ENCODE results near the gene KRR1. TPM values are rescaled to one million over a fixed set of nuclear protein-coding genes. Genes with fewer than 3 reads are reported as not detected.

KRR1 gene
- polyA plus RNA-seq, 1 experiment, result 64.4 TPM

- TF ChIP-seq, protein P1, sequence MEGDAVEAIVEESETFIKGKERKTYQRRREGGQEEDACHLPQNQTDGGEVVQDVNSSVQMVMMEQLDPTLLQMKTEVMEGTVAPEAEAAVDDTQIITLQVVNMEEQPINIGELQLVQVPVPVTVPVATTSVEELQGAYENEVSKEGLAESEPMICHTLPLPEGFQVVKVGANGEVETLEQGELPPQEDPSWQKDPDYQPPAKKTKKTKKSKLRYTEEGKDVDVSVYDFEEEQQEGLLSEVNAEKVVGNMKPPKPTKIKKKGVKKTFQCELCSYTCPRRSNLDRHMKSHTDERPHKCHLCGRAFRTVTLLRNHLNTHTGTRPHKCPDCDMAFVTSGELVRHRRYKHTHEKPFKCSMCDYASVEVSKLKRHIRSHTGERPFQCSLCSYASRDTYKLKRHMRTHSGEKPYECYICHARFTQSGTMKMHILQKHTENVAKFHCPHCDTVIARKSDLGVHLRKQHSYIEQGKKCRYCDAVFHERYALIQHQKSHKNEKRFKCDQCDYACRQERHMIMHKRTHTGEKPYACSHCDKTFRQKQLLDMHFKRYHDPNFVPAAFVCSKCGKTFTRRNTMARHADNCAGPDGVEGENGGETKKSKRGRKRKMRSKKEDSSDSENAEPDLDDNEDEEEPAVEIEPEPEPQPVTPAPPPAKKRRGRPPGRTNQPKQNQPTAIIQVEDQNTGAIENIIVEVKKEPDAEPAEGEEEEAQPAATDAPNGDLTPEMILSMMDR (IDR thresholded peaks at IDR 0.05; ENCODE audit: low read depth, low read length), result no peak
- Histone ChIP-seq H3K27me3 (ENCODE audit: control insufficient read depth, insufficient read depth, low read length) (no peaks in the 10 kb centered on the region), H3K9me3 (ENCODE audit: control insufficient read depth, insufficient read depth, low read length) (no peaks in the 10 kb centered on the region), H3K4me3 (ENCODE audit: low read depth, low read length) (peak overlapping the region; percentile 86), H3K27ac (ENCODE audit: low read depth, low read length) (no peak overlapping the region)
- ChIA-PET POLR2A (no interaction called here), CTCF (interaction anchor here (0.7 to 2.7 kb wide), 3 partner anchors 16 to 175 kb away, joined by 3 to 13 read pairs (median 3); partner anchors contain the start of genes GLIPR1L1 and GLIPR1L2)
- DNase-seq (ENCODE audit: low read depth, low spot score), result no peak
Measured at GRCh38 chr12:75509621-75510020, 1.8 kb downstream of the KRR1 start.

DNA sequence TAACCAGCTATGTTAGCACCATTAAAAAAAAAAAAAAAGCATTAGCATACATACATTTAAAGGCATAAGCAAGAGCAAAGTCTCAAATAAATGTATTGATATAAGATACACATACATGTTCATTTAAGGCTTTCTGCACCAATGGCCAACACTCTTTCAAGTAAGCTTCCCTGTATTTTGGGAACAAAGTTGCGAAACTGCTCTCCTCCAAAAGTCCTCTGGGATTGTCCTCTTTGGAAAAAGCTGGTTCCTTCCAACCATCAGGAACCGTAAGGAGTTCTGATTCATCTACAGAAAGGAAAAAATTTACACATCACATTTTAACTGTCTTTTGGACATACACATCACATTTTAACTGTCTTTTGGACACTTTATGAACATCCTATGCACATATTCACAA is 3.2 kb downstream of the KRR1 start:
- no peak overlapping the region for H3K27ac ChIP-seq (ENCODE audit: low read depth, low read length)
- TF ChIP-seq, protein P1 (IDR thresholded peaks at IDR 0.05; ENCODE audit: low read depth, low read length), result no peak
- H3K9me3 ChIP-seq (ENCODE audit: control insufficient read depth, insufficient read depth, low read length), result no peaks in the 10 kb centered on the region
- no peaks in the 10 kb centered on the region for H3K27me3 ChIP-seq (ENCODE audit: control insufficient read depth, insufficient read depth, low read length)
- ChIA-PET CTCF (interaction anchor here (0.5 to 2.7 kb wide), 7 partner anchors 11 to 820 kb away, joined by 3 to 13 read pairs (median 7); partner anchors contain the start of genes GLIPR1L1 and GLIPR1L2), POLR2A (interaction anchor here (1.3 to 1.4 kb wide), 2 partner anchors 117 to 524 kb away, joined by 3 to 6 read pairs; partner anchors contain the start of genes GLIPR1L2 and PHLDA1)
- DNase-seq (ENCODE audit: low read depth, low spot score), result no peak
- H3K4me3 ChIP-seq (ENCODE audit: low read depth, low read length), result no peak overlapping the region

GRCh38 chr12:75507086-75507485 is 4.3 kb downstream of the KRR1 start:
- POLR2A ChIA-PET, result interaction anchor here (1.3 to 1.4 kb wide), 2 partner anchors 116 to 525 kb away, joined by 3 to 6 read pairs; partner anchors contain the start of genes GLIPR1L2 and PHLDA1
- no peak overlapping the region for H3K4me3 ChIP-seq (ENCODE audit: low read depth, low read length)
- TF ChIP-seq, protein P1 (IDR thresholded peaks at IDR 0.05; ENCODE audit: low read depth, low read length), result no peak
- H3K9me3 ChIP-seq (ENCODE audit: control insufficient read depth, insufficient read depth, low read length), result no peaks in the 10 kb centered on the region
- DNase-seq (ENCODE audit: low read depth, low spot score), result no peak
- CTCF ChIA-PET, result interaction anchor here (0.7 to 2.7 kb wide), 10 partner anchors 10 to 819 kb away, joined by 3 to 13 read pairs (median 4); partner anchors contain the start of genes GLIPR1L1 and GLIPR1L2
- no peak overlapping the region for H3K27ac ChIP-seq (ENCODE audit: low read depth, low read length)
- H3K27me3 ChIP-seq (ENCODE audit: control insufficient read depth, insufficient read depth, low read length), result no peaks in the 10 kb centered on the region

DNA sequence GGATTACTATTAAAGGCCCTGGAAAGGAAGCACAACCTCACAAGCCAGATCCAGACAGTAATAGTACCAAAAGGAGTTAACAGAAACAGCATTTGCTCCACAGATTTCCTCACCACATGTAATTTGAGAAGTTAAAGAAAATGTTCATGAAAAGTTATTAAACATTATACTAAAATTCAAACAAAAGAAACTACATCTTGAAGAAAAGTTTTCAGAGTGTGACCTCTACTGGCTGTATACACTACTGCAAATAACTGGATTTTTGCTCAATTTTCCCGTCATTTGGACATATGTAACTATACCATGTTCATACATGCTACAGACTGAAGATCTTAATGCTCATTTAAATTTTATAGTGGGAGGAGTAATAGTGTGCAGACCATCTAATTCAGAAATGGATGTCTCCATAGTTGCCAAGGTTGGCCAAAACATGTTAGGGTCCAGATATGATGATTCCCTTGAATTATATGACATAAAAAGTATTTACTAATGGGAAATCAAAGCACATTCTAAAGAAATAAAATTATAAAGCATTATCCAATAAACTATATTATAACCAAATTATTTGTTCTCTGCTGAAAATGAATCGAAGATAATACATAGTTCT is 5.6 kb downstream of the KRR1 start:
- POLR2A ChIA-PET, result no interaction called here
- no peak for DNase-seq (ENCODE audit: low read depth, low spot score)
- CTCF ChIA-PET, result interaction anchor here (0.7 to 2.0 kb wide), 11 partner anchors 11 to 1082 kb away, joined by 3 to 20 read pairs (median 6); partner anchors contain the start of genes GLIPR1L1 and GLIPR1L2
- Histone ChIP-seq H3K27ac (ENCODE audit: low read depth, low read length) (no peak overlapping the region), H3K9me3 (ENCODE audit: control insufficient read depth, insufficient read depth, low read length) (no peaks in the 10 kb centered on the region), H3K27me3 (ENCODE audit: control insufficient read depth, insufficient read depth, low read length) (no peaks in the 10 kb centered on the region), H3K4me3 (ENCODE audit: low read depth, low read length) (no peak overlapping the region)
- TF ChIP-seq, protein P1 (IDR thresholded peaks at IDR 0.05; ENCODE audit: low read depth, low read length), result peak; percentile 74

- Histone ChIP-seq H3K4me3 (ENCODE audit: low read depth, low read length) (no peak overlapping the region), H3K27me3 (ENCODE audit: control insufficient read depth, insufficient read depth, low read length) (no peaks in the 10 kb centered on the region), H3K27ac (ENCODE audit: low read depth, low read length) (no peak overlapping the region), H3K9me3 (ENCODE audit: control insufficient read depth, insufficient read depth, low read length) (no peaks in the 10 kb centered on the region)
- TF ChIP-seq, protein P1 (IDR thresholded peaks at IDR 0.05; ENCODE audit: low read depth, low read length), result no peak
- DNase-seq (ENCODE audit: low read depth, low spot score), result no peak
- ChIA-PET POLR2A (interaction anchor here (0.5 kb wide), 1 partner anchor 533 kb away, joined by 3 read pairs; no protein-coding TSS in a partner anchor), CTCF (interaction anchor here (0.9 to 2.0 kb wide), 2 partner anchors 113 to 169 kb away, joined by 3 to 20 read pairs; partner anchors contain the start of gene GLIPR1L1)
Measured at GRCh38 chr12:75503866-75504265, 7.5 kb downstream of the KRR1 start.
